ENCODE measurements around the gene ADAM11. TPM values are rescaled to one million over a fixed set of nuclear protein-coding genes. Genes with fewer than 3 reads are reported as not detected.

ADAM11 gene
- total RNA-seq, 2 donors from 2014 or later: 0.41 to 5.7 TPM

DNA sequence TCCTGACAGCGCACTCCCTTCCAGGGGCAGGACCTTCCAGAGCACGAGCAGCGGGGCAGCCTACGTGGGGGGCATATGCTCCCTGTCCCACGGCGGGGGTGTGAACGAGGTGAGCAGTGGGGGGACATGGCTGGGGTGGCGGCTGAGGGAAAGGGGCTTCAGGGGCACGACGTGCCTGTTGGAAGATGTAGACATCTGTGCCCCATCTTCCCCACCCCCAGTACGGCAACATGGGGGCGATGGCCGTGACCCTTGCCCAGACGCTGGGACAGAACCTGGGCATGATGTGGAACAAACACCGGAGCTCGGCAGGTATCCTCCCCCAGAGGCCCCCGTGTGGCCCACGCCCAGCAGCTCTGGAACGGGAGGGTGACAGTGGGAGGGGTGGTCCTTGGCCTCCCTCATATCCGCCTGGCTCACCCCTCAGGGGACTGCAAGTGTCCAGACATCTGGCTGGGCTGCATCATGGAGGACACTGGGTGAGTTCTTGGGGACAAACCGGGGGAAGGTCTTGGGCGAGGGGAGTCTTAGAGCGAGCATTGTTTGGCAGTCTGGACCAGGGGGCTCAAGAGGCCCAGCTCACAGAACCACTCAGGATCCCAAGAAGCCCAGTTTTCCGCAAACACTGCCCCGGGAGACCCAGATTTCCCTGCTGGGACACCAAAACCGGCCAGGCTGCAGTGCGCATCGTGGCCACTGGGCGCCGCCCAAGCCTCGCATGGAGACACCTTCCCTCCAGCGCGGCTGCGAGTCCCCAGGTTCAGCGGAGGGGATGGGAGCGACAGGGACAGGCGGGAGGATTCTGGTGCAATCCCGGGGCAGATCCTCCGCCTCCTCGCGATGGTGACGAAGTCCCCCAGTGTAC, 15.7 kb downstream of the ADAM11 start:
- TF ChIP-seq, protein P1, sequence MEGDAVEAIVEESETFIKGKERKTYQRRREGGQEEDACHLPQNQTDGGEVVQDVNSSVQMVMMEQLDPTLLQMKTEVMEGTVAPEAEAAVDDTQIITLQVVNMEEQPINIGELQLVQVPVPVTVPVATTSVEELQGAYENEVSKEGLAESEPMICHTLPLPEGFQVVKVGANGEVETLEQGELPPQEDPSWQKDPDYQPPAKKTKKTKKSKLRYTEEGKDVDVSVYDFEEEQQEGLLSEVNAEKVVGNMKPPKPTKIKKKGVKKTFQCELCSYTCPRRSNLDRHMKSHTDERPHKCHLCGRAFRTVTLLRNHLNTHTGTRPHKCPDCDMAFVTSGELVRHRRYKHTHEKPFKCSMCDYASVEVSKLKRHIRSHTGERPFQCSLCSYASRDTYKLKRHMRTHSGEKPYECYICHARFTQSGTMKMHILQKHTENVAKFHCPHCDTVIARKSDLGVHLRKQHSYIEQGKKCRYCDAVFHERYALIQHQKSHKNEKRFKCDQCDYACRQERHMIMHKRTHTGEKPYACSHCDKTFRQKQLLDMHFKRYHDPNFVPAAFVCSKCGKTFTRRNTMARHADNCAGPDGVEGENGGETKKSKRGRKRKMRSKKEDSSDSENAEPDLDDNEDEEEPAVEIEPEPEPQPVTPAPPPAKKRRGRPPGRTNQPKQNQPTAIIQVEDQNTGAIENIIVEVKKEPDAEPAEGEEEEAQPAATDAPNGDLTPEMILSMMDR (IDR thresholded peaks at IDR 0.05): peak; percentile 99
- H3K36me3 ChIP-seq: no peaks in the 10 kb centered on the region
- ATAC-seq (ENCODE audit: insufficient number of reproducible peaks, low FRiP score, low read depth) (no peak), DNase-seq (ENCODE audit: low spot score) (peak; percentile 58)
- peak overlapping the region; percentile 75 for H3K4me3 ChIP-seq
- H3K27me3 ChIP-seq (replicated peaks; ENCODE audit: insufficient read depth): no peaks in the 10 kb centered on the region
- peaks cover 3 to 21% of the 10 kb centered on the region in 2 donors for H3K4me1 ChIP-seq (ENCODE audit: control insufficient read depth in 1 of 2, low read depth in 2 of 2)
- H3K9me3 ChIP-seq: no peaks in the 10 kb centered on the region
- no peak overlapping the region for H3K27ac ChIP-seq

DNA sequence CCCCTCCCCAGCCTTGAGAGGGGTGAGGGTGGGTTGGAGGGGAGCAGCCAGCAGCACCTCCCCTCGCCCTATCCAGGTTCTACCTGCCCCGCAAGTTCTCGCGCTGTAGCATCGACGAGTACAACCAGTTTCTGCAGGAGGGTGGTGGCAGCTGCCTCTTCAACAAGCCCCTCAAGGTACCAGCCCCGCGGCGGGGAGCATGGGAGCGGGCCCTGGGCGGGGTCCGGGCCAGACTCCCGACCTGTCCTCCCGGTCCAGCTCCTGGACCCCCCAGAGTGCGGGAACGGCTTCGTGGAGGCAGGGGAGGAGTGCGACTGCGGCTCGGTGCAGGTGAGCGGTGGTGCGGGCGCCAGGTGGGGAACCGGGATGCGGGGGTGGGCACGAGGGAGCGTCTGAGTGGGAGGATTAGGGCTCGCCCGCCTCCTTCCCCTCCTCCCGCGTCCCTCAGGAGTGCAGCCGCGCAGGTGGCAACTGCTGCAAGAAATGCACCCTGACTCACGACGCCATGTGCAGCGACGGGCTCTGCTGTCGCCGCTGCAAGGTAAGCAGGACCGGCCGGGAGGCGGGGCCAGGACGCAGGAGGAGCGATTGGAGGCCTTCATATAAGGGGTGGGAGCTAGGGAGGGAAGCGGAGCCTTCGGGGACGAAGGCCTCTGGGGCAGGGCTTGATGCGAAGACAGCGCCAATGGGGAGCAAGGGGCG, 16.5 kb downstream of the ADAM11 start:
- TF ChIP-seq, protein P1 (IDR thresholded peaks at IDR 0.05): peak; percentile 15
- Histone ChIP-seq H3K36me3 (no peaks in the 10 kb centered on the region), H3K27ac (no peak overlapping the region), H3K27me3 (replicated peaks; ENCODE audit: insufficient read depth) (no peaks in the 10 kb centered on the region), H3K4me3 (peak overlapping the region; percentile 75), H3K9me3 (no peaks in the 10 kb centered on the region), H3K4me1 (ENCODE audit: control insufficient read depth in 1 of 2, low read depth in 2 of 2) (peaks cover 3 to 24% of the 10 kb centered on the region in 2 donors)
- ATAC-seq (ENCODE audit: insufficient number of reproducible peaks, low FRiP score, low read depth) (peak; percentile 87), DNase-seq (ENCODE audit: low spot score) (peak; percentile 89)

DNA sequence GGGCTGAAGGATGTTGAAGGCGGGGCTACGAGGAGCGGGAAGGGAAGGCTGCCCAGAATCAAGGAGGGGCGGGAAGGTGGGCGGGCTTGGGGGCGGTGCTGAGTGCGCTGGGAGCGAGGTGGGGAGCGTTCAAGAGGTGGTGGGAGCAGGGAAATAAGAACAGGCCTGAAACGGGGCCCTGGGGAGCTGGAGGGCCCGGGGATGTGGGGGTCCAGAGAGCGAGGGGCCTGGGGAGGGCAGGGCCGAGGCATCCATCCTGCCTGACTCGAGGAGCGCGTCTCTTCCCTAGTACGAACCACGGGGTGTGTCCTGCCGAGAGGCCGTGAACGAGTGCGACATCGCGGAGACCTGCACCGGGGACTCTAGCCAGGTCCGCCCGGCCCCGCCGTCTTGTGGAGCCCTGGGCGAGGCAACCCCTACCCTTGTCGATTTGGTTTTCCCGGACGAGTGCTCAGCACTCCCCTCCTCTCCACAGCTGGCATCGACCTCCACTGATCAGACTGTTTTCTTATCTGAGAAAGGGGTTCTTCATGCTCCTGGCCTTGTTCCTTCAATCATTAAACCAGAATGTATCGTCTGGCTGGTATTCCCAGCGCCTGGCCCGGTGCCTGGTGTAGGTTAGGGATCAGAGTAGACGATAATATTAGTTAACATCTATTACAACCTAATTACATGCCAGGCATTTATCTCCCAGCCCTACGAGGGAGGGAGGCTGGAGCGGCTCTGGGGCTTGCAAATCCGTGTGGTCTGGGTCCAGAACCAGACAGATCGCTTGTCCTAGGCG, 17.2 kb downstream of the ADAM11 start:
- Histone ChIP-seq H3K4me1 (ENCODE audit: control insufficient read depth in 1 of 2, low read depth in 2 of 2) (peaks cover 3 to 24% of the 10 kb centered on the region in 2 donors), H3K4me3 (peak overlapping the region; percentile 75), H3K9me3 (no peaks in the 10 kb centered on the region), H3K36me3 (no peaks in the 10 kb centered on the region), H3K27ac (peak overlapping the region; percentile 34 to 40), H3K27me3 (replicated peaks; ENCODE audit: insufficient read depth) (no peaks in the 10 kb centered on the region)
- DNase-seq (ENCODE audit: low spot score) (no peak), ATAC-seq (ENCODE audit: insufficient number of reproducible peaks, low FRiP score, low read depth) (peak; percentile 10)
- TF ChIP-seq, protein P1 (IDR thresholded peaks at IDR 0.05): no peak

DNA sequence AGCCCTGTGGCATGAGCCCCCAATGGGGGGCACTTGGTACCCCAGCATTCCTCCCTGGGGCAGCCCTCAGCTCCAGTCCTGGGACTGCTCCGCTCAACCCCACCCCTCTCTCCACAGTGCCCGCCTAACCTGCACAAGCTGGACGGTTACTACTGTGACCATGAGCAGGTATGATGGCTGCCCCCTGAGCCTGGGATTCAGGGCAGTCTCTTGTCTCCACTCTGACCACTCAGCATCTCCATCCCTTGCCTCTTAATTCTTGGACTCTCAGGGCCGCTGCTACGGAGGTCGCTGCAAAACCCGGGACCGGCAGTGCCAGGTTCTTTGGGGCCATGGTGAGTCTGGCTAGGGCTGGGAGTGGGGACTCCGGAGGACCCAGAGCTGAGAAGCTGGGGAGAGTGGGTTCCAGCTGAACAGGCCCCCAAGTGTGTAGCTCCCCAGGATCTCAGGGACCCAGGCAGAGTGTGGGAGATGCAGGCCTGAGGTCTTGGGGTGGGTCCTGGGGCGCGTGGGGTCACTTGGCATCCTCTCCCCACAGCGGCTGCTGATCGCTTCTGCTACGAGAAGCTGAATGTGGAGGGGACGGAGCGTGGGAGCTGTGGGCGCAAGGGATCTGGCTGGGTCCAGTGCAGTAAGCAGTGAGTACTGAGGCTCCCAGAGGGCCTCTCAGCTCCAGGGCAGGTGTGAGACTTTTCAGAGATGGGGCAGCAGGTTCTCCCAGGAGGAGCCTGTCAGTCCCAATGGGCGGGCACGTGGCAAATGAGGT, 18.0 kb downstream of the ADAM11 start:
- no peak overlapping the region for H3K27ac ChIP-seq
- no peak for ATAC-seq (ENCODE audit: insufficient number of reproducible peaks, low FRiP score, low read depth)
- no peak for DNase-seq (ENCODE audit: low spot score)
- no peaks in the 10 kb centered on the region for H3K27me3 ChIP-seq (replicated peaks; ENCODE audit: insufficient read depth)
- H3K9me3 ChIP-seq: no peaks in the 10 kb centered on the region
- H3K36me3 ChIP-seq: no peaks in the 10 kb centered on the region
- peaks cover 3 to 31% of the 10 kb centered on the region in 2 donors for H3K4me1 ChIP-seq (ENCODE audit: control insufficient read depth in 1 of 2, low read depth in 2 of 2)
- H3K4me3 ChIP-seq: no peak overlapping the region
- TF ChIP-seq, protein P1 (IDR thresholded peaks at IDR 0.05): no peak

Data from thoracic aorta (tissue), 2 donors.